Lung (tissue), 12 donors: Measurements from ENCODE around the gene CNTNAP1. TPM values are rescaled to one million over a fixed set of nuclear protein-coding genes. Genes with fewer than 3 reads are reported as not detected.

ENCODE experiments used
- ATAC-seq: fragments of 200-7000 bp; cut with Tn5 transposase; one replicate; pipeline ENCODE4 v1.9.1; 2020; ENCODE audit warnings: moderate number of reproducible peaks; ENCODE audit not compliant: insufficient read depth, low FRiP score
- DNase-seq, 3 donors: peaks; one replicate each; pipeline ENCODE4 v3.0.0-alpha.2; 2013 to 2017
- H3K27ac ChIP-seq, 2 donors: one replicate each; pipeline ENCODE4 v1.5.1; 2013; ENCODE audit warnings: mild to moderate bottlenecking in 2 of 2, moderate library complexity in 2 of 2, control low read depth in 1 of 2, inconsistent platforms in 1 of 2, low read depth in 1 of 2, low read length in 1 of 2
- H3K27me3 ChIP-seq, 3 donors: one replicate each; pipeline ENCODE4 v1.5.1; 2013; ENCODE audit warnings: low read length in 2 of 3; ENCODE audit not compliant: control insufficient read depth in 3 of 3, insufficient read depth in 3 of 3
- H3K36me3 ChIP-seq, 4 donors: one replicate each; pipeline ENCODE4 v1.5.1; 2013; ENCODE audit warnings: low read length in 4 of 4, mild to moderate bottlenecking in 1 of 4, moderate library complexity in 1 of 4; ENCODE audit not compliant: control insufficient read depth in 4 of 4, insufficient read depth in 4 of 4
- H3K4me1 ChIP-seq, 5 donors: one replicate each; pipeline ENCODE4 v1.5.1; 2013; ENCODE audit warnings: low read length in 5 of 5, mild to moderate bottlenecking in 2 of 5, moderate library complexity in 1 of 5; ENCODE audit not compliant: control insufficient read depth in 5 of 5, insufficient read depth in 5 of 5
- H3K4me3 ChIP-seq: one replicate; pipeline ENCODE4 v1.5.1; 2013; ENCODE audit warnings: mild to moderate bottlenecking, control low read depth, moderate library complexity
- H3K9ac ChIP-seq, 2 donors: one replicate each; pipeline ENCODE4 v1.5.1; 2013; ENCODE audit warnings: low read length in 2 of 2, control low read depth in 1 of 2; ENCODE audit not compliant: insufficient read depth in 1 of 2
- H3K9me3 ChIP-seq, 4 donors: one replicate each; pipeline ENCODE4 v1.5.1; 2013; ENCODE audit warnings: low read length in 3 of 4, mild to moderate bottlenecking in 1 of 4, moderate library complexity in 1 of 4; ENCODE audit not compliant: control insufficient read depth in 4 of 4, insufficient read depth in 3 of 4
- CTCF ChIP-seq: IDR thresholded peaks from 2 replicates; pipeline ENCODE4 v1.5.1; 2012; ENCODE audit warnings: mild to moderate bottlenecking; ENCODE audit errors: control extremely low read depth, extremely low read depth
- WGBS, 2 donors: extraction: QIAGEN DNeasy Blood & Tissue Kit; methylation state at CpG; one replicate each; pipeline ENCODE4 v1.1.7; 2013; 5-methylcytosine and 5-hydroxymethylcytosine counted together
- polyA plus RNA-seq, 2 donors: library from polyadenylated mRNA; stranded (reverse); fragments of 200-250 nt; gene quantifications; one replicate each; pipeline ENCODE4 v1.2.1, GENCODE V29; 2013
- total RNA-seq, 2 donors: library from RNA; depleted of rRNA in 1 of 2; stranded (reverse); fragments of >200 nt in 1 of 2; gene quantifications; one replicate each; pipeline ENCODE4 v1.2.1, GENCODE V29; 2014 to 2021
- donor health status: control.
- donor health status: control.
- donor health status: Bipolar disorder and iron deficiency.
- donor health status: healthy.
- donor health status: DM: yes; HTN: yes; CAD: no.

Gene CNTNAP1
- total and polyA plus RNA-seq, 4 donors = 2.9 to 12.5 (median 7.6) TPM

GRCh38 chr17:42675965-42676423 lies 6.3 kb upstream of the CNTNAP1 start:
- peak in 2 of 3 donors; percentile 54 to 63 for DNase-seq
- peak overlapping the region; percentile 82 to 91 for H3K27ac ChIP-seq
- H3K9me3 ChIP-seq = no peaks in the 10 kb centered on the region
- peaks cover 9 to 49% (median 14%) of the 10 kb centered on the region in 5 donors for H3K4me1 ChIP-seq
- peaks cover 0 to 3% (median 0%) of the 10 kb centered on the region in 3 donors for H3K27me3 ChIP-seq
- WGBS, 2 donors = 0 to 1% methylated on average over 38 to 43 of the region's 43 CpGs
- H3K4me3 ChIP-seq = peak overlapping the region; percentile 76
- peak; percentile 8 for ATAC-seq
- peak overlapping the region; percentile 25 to 70 for H3K9ac ChIP-seq
- peaks cover 0 to 27% (median 14%) of the 10 kb centered on the region in 4 donors for H3K36me3 ChIP-seq
- no peak for TF ChIP-seq CTCF

- Histone ChIP-seq H3K36me3 (peaks cover 0 to 22% (median 12%) of the 10 kb centered on the region in 4 donors), H3K4me1 (peaks cover 9 to 49% (median 16%) of the 10 kb centered on the region in 5 donors), H3K9me3 (no peaks in the 10 kb centered on the region), H3K27ac (peak within 1 kb of the TSS; percentile 96 to 100), H3K4me3 (peak within 1 kb of the TSS; percentile 76), H3K9ac (peak within 1 kb of the TSS; percentile 55 to 85), H3K27me3 (peaks cover 0 to 5% (median 3%) of the 10 kb centered on the region in 3 donors)
- 0 to 1% methylated on average over 46 to 51 of the region's 51 CpGs for WGBS, 2 donors
- DNase-seq (peak in 2 of 3 donors; percentile 87), ATAC-seq (no peak)
- no peak for TF ChIP-seq CTCF
These were observed 5.8 kb upstream of the CNTNAP1 start, which contains the start of gene PLEKHH3 for GRCh38 chr17:42676424-42677011. PLEKHH3 (minus strand) TSS chr17:42676994; CDS start chr17:42676563, 431 bp downstream.

- peak overlapping the region in 1 of 2 donors; percentile 85 for H3K9ac ChIP-seq
- H3K36me3 ChIP-seq = peaks cover 0 to 16% (median 6%) of the 10 kb centered on the region in 4 donors
- no peaks in the 10 kb centered on the region for H3K9me3 ChIP-seq
- H3K4me3 ChIP-seq = peak overlapping the region; percentile 76
- ATAC-seq (peak; percentile 65), DNase-seq (peak; percentile 100)
- H3K27ac ChIP-seq = peak overlapping the region; percentile 96 to 100
- 2 to 4% methylated on average over 30 to 33 of the region's 33 CpGs for WGBS, 2 donors
- H3K4me1 ChIP-seq = peaks cover 12 to 55% (median 16%) of the 10 kb centered on the region in 5 donors
- peaks cover 0 to 9% (median 5%) of the 10 kb centered on the region in 3 donors for H3K27me3 ChIP-seq
- no peak for TF ChIP-seq CTCF
These were observed 5.1 kb upstream of the CNTNAP1 start for GRCh38 chr17:42677012-42677857.
